ENCODE results near the gene REEP6. TPM values are rescaled to one million over a fixed set of nuclear protein-coding genes. Genes with fewer than 3 reads are reported as not detected.

The REEP6 gene
- total RNA-seq, result 1 to 10 TPM; 3.0 to 6.8 TPM
- 1 to 10 TPM; 2.5 to 7.6 TPM for polyA plus RNA-seq
- long read RNA-seq, donor 1, transcript REEP6-201 (5 exons, 1,794 nt), result major isoform, 5 of 5 reads
- long read RNA-seq, donor 1, partial matches to known transcripts, result 0 of 5 reads
- long read RNA-seq, donor 1, other reads (novel, unspliced or antisense), result 0 of 5 reads
- long read RNA-seq, donor 2, partial matches to known transcripts, result 0 of 1 reads
- long read RNA-seq, donor 2, other reads (novel, unspliced or antisense), result 0 of 1 reads
- long read RNA-seq, donor 3, partial matches to known transcripts, result 0 of 1 reads
- long read RNA-seq, donor 3, other reads (novel, unspliced or antisense), result 0 of 1 reads
- long read RNA-seq, donor 4, partial matches to known transcripts, result 0 of 2 reads
- long read RNA-seq, donor 4, other reads (novel, unspliced or antisense), result 0 of 2 reads
- long read RNA-seq, donor 5, partial matches to known transcripts, result 0 of 2 reads
- long read RNA-seq, donor 5, other reads (novel, unspliced or antisense), result 0 of 2 reads

- H3K27me3 ChIP-seq (ENCODE audit: control insufficient read depth in 3 of 3, insufficient read depth in 3 of 3, low read length in 2 of 3), result peaks cover 0 to 12% (median 0%) of the 10 kb centered on the region in 3 donors
- peak within 1 kb of the TSS; percentile 43 for H3K4me3 ChIP-seq
- DNase-seq (no peak), ATAC-seq (ENCODE audit: insufficient read depth, low FRiP score) (no peak)
- no peaks in the 10 kb centered on the region for H3K36me3 ChIP-seq (ENCODE audit: control insufficient read depth in 4 of 4, insufficient read depth in 4 of 4, low read length in 4 of 4)
- peaks cover 0 to 15% (median 0%) of the 10 kb centered on the region in 5 donors for H3K4me1 ChIP-seq (ENCODE audit: control insufficient read depth in 5 of 5, insufficient read depth in 5 of 5, low read length in 5 of 5)
- H3K27ac ChIP-seq (ENCODE audit: low read depth in 1 of 2, low read length in 1 of 2), result peak within 1 kb of the TSS; percentile 55 to 83
- H3K9ac ChIP-seq (ENCODE audit: insufficient read depth in 1 of 2, low read length in 2 of 2), result peak within 1 kb of the TSS in 1 of 2 donors; percentile 76
- TF ChIP-seq, protein P1, sequence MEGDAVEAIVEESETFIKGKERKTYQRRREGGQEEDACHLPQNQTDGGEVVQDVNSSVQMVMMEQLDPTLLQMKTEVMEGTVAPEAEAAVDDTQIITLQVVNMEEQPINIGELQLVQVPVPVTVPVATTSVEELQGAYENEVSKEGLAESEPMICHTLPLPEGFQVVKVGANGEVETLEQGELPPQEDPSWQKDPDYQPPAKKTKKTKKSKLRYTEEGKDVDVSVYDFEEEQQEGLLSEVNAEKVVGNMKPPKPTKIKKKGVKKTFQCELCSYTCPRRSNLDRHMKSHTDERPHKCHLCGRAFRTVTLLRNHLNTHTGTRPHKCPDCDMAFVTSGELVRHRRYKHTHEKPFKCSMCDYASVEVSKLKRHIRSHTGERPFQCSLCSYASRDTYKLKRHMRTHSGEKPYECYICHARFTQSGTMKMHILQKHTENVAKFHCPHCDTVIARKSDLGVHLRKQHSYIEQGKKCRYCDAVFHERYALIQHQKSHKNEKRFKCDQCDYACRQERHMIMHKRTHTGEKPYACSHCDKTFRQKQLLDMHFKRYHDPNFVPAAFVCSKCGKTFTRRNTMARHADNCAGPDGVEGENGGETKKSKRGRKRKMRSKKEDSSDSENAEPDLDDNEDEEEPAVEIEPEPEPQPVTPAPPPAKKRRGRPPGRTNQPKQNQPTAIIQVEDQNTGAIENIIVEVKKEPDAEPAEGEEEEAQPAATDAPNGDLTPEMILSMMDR (IDR thresholded peaks at IDR 0.05; ENCODE audit: control extremely low read depth, extremely low read depth), result no peak
- peaks cover 0 to 2% (median 0%) of the 10 kb centered on the region in 4 donors for H3K9me3 ChIP-seq (ENCODE audit: control insufficient read depth in 4 of 4, insufficient read depth in 3 of 4, low read length in 3 of 4)
- WGBS, 2 donors, result 3% methylated on average over 66 to 73 of the region's 73 CpGs
Observed at GRCh38 chr19:1491114-1491848, at the start of gene REEP6. TSS of gene REEP6 (plus strand) at chr19:1491181. CDS start at chr19:1491270, 89 bp downstream.

DNA sequence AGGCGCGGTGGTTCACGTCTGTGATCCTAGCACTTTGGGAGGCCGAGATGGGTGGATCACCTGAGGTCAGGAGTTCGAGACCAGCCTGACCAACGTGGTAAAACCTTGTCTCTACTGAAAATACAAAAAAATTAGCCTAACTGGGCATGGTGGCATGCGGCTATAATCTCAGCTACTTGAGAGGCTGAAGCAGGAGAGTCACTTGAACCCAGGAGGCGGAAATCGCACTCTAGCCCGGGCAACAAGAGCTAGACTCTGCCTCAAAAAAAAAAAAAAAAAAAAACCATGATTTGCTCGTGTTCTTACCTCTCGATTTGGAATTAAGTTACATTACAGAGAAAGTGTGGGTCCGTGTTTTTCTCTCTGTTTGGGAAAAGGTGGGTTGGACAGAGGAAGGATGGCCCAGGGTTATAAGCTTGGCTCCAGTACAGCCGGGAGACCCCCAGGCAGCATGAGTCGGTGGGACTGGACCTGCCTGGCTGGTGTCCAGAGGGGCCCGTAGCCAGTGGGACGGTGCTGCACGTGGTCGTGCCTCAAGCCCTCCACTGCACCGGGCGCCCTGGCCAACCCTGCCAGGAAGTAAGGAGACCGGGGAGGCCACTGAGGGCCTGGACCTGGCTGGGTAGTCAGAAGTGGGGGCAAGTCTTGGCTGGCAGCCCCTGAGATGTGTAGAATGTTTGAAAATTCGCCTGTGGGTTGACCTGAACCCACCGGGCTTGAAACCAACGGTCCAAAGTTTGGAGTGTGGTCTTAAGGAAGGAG lies 49.1 kb upstream of the REEP6 start:
- Histone ChIP-seq H3K9me3 (ENCODE audit: control insufficient read depth in 4 of 4, insufficient read depth in 3 of 4, low read length in 3 of 4) (no peaks in the 10 kb centered on the region), H3K4me1 (ENCODE audit: control insufficient read depth in 5 of 5, insufficient read depth in 5 of 5, low read length in 5 of 5) (peaks cover 0 to 21% (median 3%) of the 10 kb centered on the region in 5 donors), H3K27me3 (ENCODE audit: control insufficient read depth in 3 of 3, insufficient read depth in 3 of 3, low read length in 2 of 3) (peaks cover 0 to 3% (median 0%) of the 10 kb centered on the region in 3 donors), H3K27ac (ENCODE audit: low read depth in 1 of 2, low read length in 1 of 2) (no peak overlapping the region), H3K36me3 (ENCODE audit: control insufficient read depth in 4 of 4, insufficient read depth in 4 of 4, low read length in 4 of 4) (peaks cover 19 to 32% (median 28%) of the 10 kb centered on the region in 4 donors), H3K9ac (ENCODE audit: insufficient read depth in 1 of 2, low read length in 2 of 2) (no peak overlapping the region), H3K4me3 (no peak overlapping the region)
- no peak for DNase-seq
- TF ChIP-seq, protein P1 (IDR thresholded peaks at IDR 0.05; ENCODE audit: control extremely low read depth, extremely low read depth), result no peak
- no peak for ATAC-seq (ENCODE audit: insufficient read depth, low FRiP score)
- 91% methylated on average over 25 of the region's 25 CpGs for WGBS, 2 donors

- H3K4me3 ChIP-seq, result no peak overlapping the region
- peaks cover 18 to 22% (median 19%) of the 10 kb centered on the region in 4 donors for H3K36me3 ChIP-seq (ENCODE audit: control insufficient read depth in 4 of 4, insufficient read depth in 4 of 4, low read length in 4 of 4)
- H3K9ac ChIP-seq (ENCODE audit: insufficient read depth in 1 of 2, low read length in 2 of 2), result no peak overlapping the region
- peaks cover 0 to 8% (median 0%) of the 10 kb centered on the region in 5 donors for H3K4me1 ChIP-seq (ENCODE audit: control insufficient read depth in 5 of 5, insufficient read depth in 5 of 5, low read length in 5 of 5)
- TF ChIP-seq, protein P1 (IDR thresholded peaks at IDR 0.05; ENCODE audit: control extremely low read depth, extremely low read depth), result peak; percentile 84
- H3K27ac ChIP-seq (ENCODE audit: low read depth in 1 of 2, low read length in 1 of 2), result no peak overlapping the region
- ATAC-seq (ENCODE audit: insufficient read depth, low FRiP score) (peak; percentile 74), DNase-seq (peak; percentile 53 to 76 (median 65))
- H3K9me3 ChIP-seq (ENCODE audit: control insufficient read depth in 4 of 4, insufficient read depth in 3 of 4, low read length in 3 of 4), result no peaks in the 10 kb centered on the region
- H3K27me3 ChIP-seq (ENCODE audit: control insufficient read depth in 3 of 3, insufficient read depth in 3 of 3, low read length in 2 of 3), result peaks cover 6 to 27% (median 15%) of the 10 kb centered on the region in 3 donors
- 2% methylated on average over 49 to 70 of the region's 70 CpGs for WGBS, 2 donors
Observed at GRCh38 chr19:1445185-1445931, 45.6 kb upstream of the REEP6 start.

Measured in lung (tissue), 16 donors.